Endothelial cell of umbilical vein (primary cell): ENCODE measurements around the gene SLC52A1. TPM values are rescaled to one million over a fixed set of nuclear protein-coding genes. Genes with fewer than 3 reads are reported as not detected.
A peak's percentile ranks its signal among the peaks of the same experiment; 100 is the strongest.

Source experiments
- Bru-seq: library from RNA; stranded (reverse); fragments of 400-500 nt; gene quantifications from one replicate; lab custom pipeline; 2021; lab: Mats Ljungman, UMichigan
- BruChase-seq, 2 experiments: library from RNA; stranded (reverse); fragments of 400-500 nt; gene quantifications; one replicate each; lab custom pipeline; 2021; lab: Mats Ljungman, UMichigan
- BruUV-seq: library from RNA; stranded (reverse); fragments of 400-500 nt; replicated peaks from 2 replicates; lab custom pipeline; 2021; lab: Mats Ljungman, UMichigan
- CTCF ChIA-PET: fragments of 300-600, 350-600 bp; sonication (Branson Sonifier 250); formaldehyde crosslinking; loops from one replicate; lab custom pipeline; 2021; ENCODE audit warnings: antibody characterized with exemption, inconsistent platforms; lab: Charles Lee
- POLR2A ChIA-PET: fragments of 300-600, 350-600 bp; sonication (Branson Sonifier 250); formaldehyde crosslinking; loops from one replicate; lab custom pipeline; 2021; ENCODE audit warnings: antibody characterized with exemption, inconsistent platforms; lab: Charles Lee
- DNase-seq: peaks from one replicate; pipeline ENCODE4 v3.0.0-alpha.2; 2011; ENCODE audit warnings: low read depth, low spot score
- FAIRE-seq: peaks from 2 replicates; lab custom pipeline; 2011; peaks lifted over from hg19 to GRCh38; lab: Jason Lieb, UNC
- H2AFZ ChIP-seq: 2 replicates; pipeline ENCODE4 v1.6.0; 2012; ENCODE audit warnings: low read depth, low read length, control low read depth, inconsistent platforms
- H3K27ac ChIP-seq: 2 replicates; pipeline ENCODE4 v1.5.1; 2011; ENCODE audit warnings: low read depth, mild to moderate bottlenecking, control low read depth, low read length, moderate library complexity; ENCODE audit not compliant: insufficient read depth
- H3K27me3 ChIP-seq, 2 experiments: 2 replicates each; pipeline versions ENCODE4 v1.6.0 to v1.6.1; 2011; ENCODE audit warnings: low read length in 2 of 2, mixed read lengths in 1 of 2; ENCODE audit not compliant: control insufficient read depth in 2 of 2, insufficient read depth in 2 of 2
- H3K36me3 ChIP-seq, 2 experiments: 2 replicates in 1 of 2; 3 replicates in 1 of 2; pipeline ENCODE4 v1.5.1; 2011; ENCODE audit warnings: low read length in 2 of 2, mild to moderate bottlenecking in 1 of 2, moderate library complexity in 1 of 2; ENCODE audit not compliant: control insufficient read depth in 2 of 2, insufficient read depth in 2 of 2; ENCODE audit errors: extremely low read depth in 1 of 2
- H3K4me1 ChIP-seq: 3 replicates; pipeline ENCODE4 v1.5.1; 2011; ENCODE audit warnings: mild to moderate bottlenecking, low read length; ENCODE audit not compliant: control insufficient read depth, insufficient read depth; ENCODE audit errors: extremely low read depth
- H3K4me2 ChIP-seq: 2 replicates; pipeline ENCODE4 v1.6.1; 2011; ENCODE audit warnings: low read length, control low read depth, mixed read lengths; ENCODE audit not compliant: insufficient read depth
- H3K4me3 ChIP-seq, 3 experiments: fragments of 200-600 bp in 1 of 3; sonication (generic), shearing (Covaris generic) in 1 of 3; replicated peaks in 1 of 3; 2 replicates each; pipeline ENCODE4 v1.5.1; 2011 to 2016; ENCODE audit warnings: control low read depth in 3 of 3, low read length in 3 of 3, mild to moderate bottlenecking in 2 of 3, inconsistent platforms in 1 of 3, low read depth in 1 of 3, moderate library complexity in 1 of 3; ENCODE audit not compliant: insufficient read depth in 1 of 3
- H3K79me2 ChIP-seq: 2 replicates; pipeline ENCODE4 v1.6.0; 2012; ENCODE audit warnings: low read length, inconsistent platforms; ENCODE audit not compliant: control insufficient read depth, insufficient read depth
- H3K9ac ChIP-seq: replicated peaks from 2 replicates; pipeline ENCODE3; 2011; ENCODE audit warnings: low read length, control low read depth; ENCODE audit not compliant: insufficient read depth; ENCODE audit errors: extremely low read depth
- H3K9me1 ChIP-seq: replicated peaks from 3 replicates; pipeline ENCODE4 v1.6.0; 2011; ENCODE audit warnings: mild to moderate bottlenecking, low read length; ENCODE audit not compliant: control insufficient read depth, insufficient read depth; ENCODE audit errors: extremely low read depth
- H3K9me3 ChIP-seq: replicated peaks from 2 replicates; pipeline ENCODE4 v1.5.1; 2012; ENCODE audit warnings: low read length, inconsistent platforms; ENCODE audit not compliant: control insufficient read depth, insufficient read depth
- H4K20me1 ChIP-seq: replicated peaks from 2 replicates; pipeline ENCODE3; 2011; ENCODE audit warnings: mild to moderate bottlenecking, low read length; ENCODE audit not compliant: control insufficient read depth, insufficient read depth; ENCODE audit errors: extremely low read depth
- EZH2 ChIP-seq: IDR thresholded peaks from 2 replicates; pipeline ENCODE4 v1.6.1; 2012; ENCODE audit warnings: borderline replicate concordance, low read depth, mild to moderate bottlenecking, moderate library complexity, low read length, inconsistent platforms; ENCODE audit not compliant: severe bottlenecking
- FOS ChIP-seq: IDR thresholded peaks from 2 replicates; pipeline ENCODE4 v1.6.1; 2011; ENCODE audit warnings: mild to moderate bottlenecking, low read length, moderate library complexity, borderline replicate concordance; ENCODE audit not compliant: insufficient read depth
- GATA2 ChIP-seq: IDR thresholded peaks from 2 replicates; pipeline ENCODE4 v1.7.0; 2011; ENCODE audit warnings: low read depth, mild to moderate bottlenecking, moderate library complexity, mixed read lengths, low read length; ENCODE audit not compliant: insufficient read length, insufficient read depth
- JUN ChIP-seq: IDR thresholded peaks from 2 replicates; pipeline ENCODE4 v1.6.1; 2011; ENCODE audit warnings: borderline replicate concordance, low read depth; ENCODE audit not compliant: insufficient read length, insufficient read depth
- MYC ChIP-seq: IDR thresholded peaks from one replicate; pipeline ENCODE4 v1.6.1; 2011; ENCODE audit warnings: mild to moderate bottlenecking, low read depth, low read length
- POLR2A ChIP-seq: IDR thresholded peaks from 2 replicates; pipeline ENCODE4 v1.6.1; 2012; ENCODE audit warnings: low read depth, mild to moderate bottlenecking, control low read depth, low read length
- POLR2AphosphoS5 ChIP-seq: IDR thresholded peaks from 2 replicates; pipeline ENCODE4 v1.6.1; 2012; ENCODE audit warnings: low read depth, mild to moderate bottlenecking, control low read depth, low read length, moderate library complexity; ENCODE audit not compliant: insufficient read depth
- dilution Hi-C: fragments of 300-500 bp; cut with MboI; formaldehyde crosslinking; loops from one replicate; pipeline ENCODE4 v1.15.0; 2019; ENCODE audit warnings: low sequenced_read_pairs; ENCODE audit not compliant: extremely low pct_ligation_motif_present
- intact Hi-C: fragments of 100-400 bp; cut with micrococcal nuclease; formaldehyde crosslinking; loops from one replicate; pipeline ENCODE4 v1.10.0; 2022
- long read RNA-seq: library from polyadenylated mRNA; stranded (forward); transcript quantifications from one replicate; pipeline ENCODE4 v2.0.0, GENCODE V29; 2021
- polyA minus RNA-seq, 3 experiments: library from RNA; depleted of rRNA, polyadenylated mRNA; stranded (reverse); fragments of >200 nt; gene quantifications; 1 replicate in 1 of 3; 2 replicates in 2 of 3; pipeline ENCODE4 v1.2.3, GENCODE V29; 2011
- polyA plus RNA-seq, 4 experiments: library from polyadenylated mRNA; depleted of rRNA in 3 of 4; stranded (reverse) in 3 of 4; unstranded in 1 of 4; fragments of >200 nt; gene quantifications; 2 replicates each; pipeline versions ENCODE4 v1.2.1 to v1.2.3, GENCODE V29; 2011 to 2012; ENCODE audit warnings: missing spikeins in 1 of 4
- total RNA-seq: library from RNA; stranded (reverse); gene quantifications from 2 replicates; pipeline ENCODE4 v1.2.3, GENCODE V29; 2021
- TF ChIP-seq, protein P1 (sequence below): IDR thresholded peaks from 2 replicates; pipeline ENCODE4 v1.6.1; 2011; ENCODE audit not compliant: insufficient read depth, insufficient read length
- TF ChIP-seq, protein P2 (sequence below), 2 donors: IDR thresholded peaks; 1 replicate in 1 of 2; 2 replicates in 1 of 2; pipeline ENCODE4 v1.5.1; 2011; ENCODE audit warnings: low read length in 2 of 2, mild to moderate bottlenecking in 2 of 2, moderate library complexity in 2 of 2, control low read depth in 1 of 2, inconsistent platforms in 1 of 2, low read depth in 1 of 2; ENCODE audit not compliant: insufficient read depth in 1 of 2; ENCODE audit errors: extremely low read depth in 1 of 2

Gene SLC52A1
- total RNA-seq (not detected in 2 replicates), polyA plus RNA-seq (0.04 and 0.08 TPM in 2 replicates), polyA minus RNA-seq (not detected in 2 replicates), Bru-seq, nascent RNA (percentile 8 among the genes with signal in this experiment), BruChase-seq, experiment 1, labeled RNA remaining after a 6-hour chase (not detected), BruChase-seq, experiment 2, labeled RNA remaining after a 2-hour chase (not detected)
- 0.07 and 0.08 TPM in 2 replicates for polyA plus RNA-seq (2011; cell fraction: cytosol; rRNA removed)
- 0.11 and 0.12 TPM in 2 replicates for polyA plus RNA-seq (2011; cell fraction: nucleus; rRNA removed)
- polyA plus RNA-seq (2012) = 0.11 TPM in 1 of 2 replicates, not detected in the other
- polyA minus RNA-seq (2011; cell fraction: cytosol; rRNA and poly(A)+ RNA removed) = not detected
- polyA minus RNA-seq (2011; cell fraction: nucleus; rRNA and poly(A)+ RNA removed) = not detected in 2 replicates
- long read RNA-seq, partial matches to known transcripts = 1 of 1 reads
- long read RNA-seq, other reads (novel, unspliced or antisense) = 0 of 1 reads

DNA sequence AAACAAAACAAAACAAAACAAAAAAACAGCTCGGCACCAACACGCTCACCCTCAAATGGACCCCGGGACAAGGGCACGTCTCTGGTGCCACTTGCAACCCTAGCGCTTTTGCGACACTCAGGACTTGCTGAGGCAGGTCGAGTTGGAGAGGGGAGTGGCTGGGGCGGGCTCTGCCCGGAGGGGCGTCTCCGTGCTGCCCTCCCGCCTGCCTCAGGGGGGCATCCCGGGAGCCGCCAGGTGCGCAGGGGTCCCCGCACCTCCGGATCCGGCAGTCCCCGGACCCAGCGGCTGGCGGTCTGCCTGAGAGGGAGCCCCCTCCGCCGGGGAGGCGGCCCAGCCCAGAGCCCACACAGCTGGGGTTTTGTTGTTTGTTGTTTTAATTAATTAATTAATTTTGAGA lies at the start of gene SLC52A1:
TSS of gene SLC52A1 (minus strand) at position 112 of the 400 bp plus-strand sequence. CDS start 820 bp downstream, outside the sequence.
- Histone ChIP-seq H3K4me1 (peaks cover 5% of the 10 kb centered on the region), H3K9me1 (no peaks in the 10 kb centered on the region), H3K79me2 (no peaks in the 10 kb centered on the region), H3K36me3 (no peaks in the 10 kb centered on the region), H3K9me3 (no peaks in the 10 kb centered on the region), H3K9ac (no peak within 1 kb of the TSS), H3K4me3 (peak within 1 kb of the TSS in 1 of 3 experiments; percentile 1), H3K27me3 (peaks cover 2% of the 10 kb centered on the region in 2 experiments), H2AFZ (peak within 1 kb of the TSS; percentile 39), H3K4me2 (no peak within 1 kb of the TSS), H3K27ac (no peak within 1 kb of the TSS), H4K20me1 (no peaks in the 10 kb centered on the region)
- DNase-seq = no peak
- ChIA-PET CTCF (interaction anchor here (0.8 to 4.7 kb wide), 5 partner anchors 9 to 126 kb away, joined by 3 to 23 read pairs (median 5); no protein-coding TSS in a partner anchor), POLR2A (interaction anchor here (0.6 kb wide), 1 partner anchor 303 kb away, joined by 6 read pairs; no protein-coding TSS in a partner anchor)
- no TSS peak for BruUV-seq
- FAIRE-seq = no peak
- intact Hi-C loops = no loop called here
- dilution Hi-C loops = no loop called here
- TF ChIP-seq, protein P1, sequence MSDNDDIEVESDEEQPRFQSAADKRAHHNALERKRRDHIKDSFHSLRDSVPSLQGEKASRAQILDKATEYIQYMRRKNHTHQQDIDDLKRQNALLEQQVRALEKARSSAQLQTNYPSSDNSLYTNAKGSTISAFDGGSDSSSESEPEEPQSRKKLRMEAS = no peak
- TF ChIP-seq, protein P2, sequence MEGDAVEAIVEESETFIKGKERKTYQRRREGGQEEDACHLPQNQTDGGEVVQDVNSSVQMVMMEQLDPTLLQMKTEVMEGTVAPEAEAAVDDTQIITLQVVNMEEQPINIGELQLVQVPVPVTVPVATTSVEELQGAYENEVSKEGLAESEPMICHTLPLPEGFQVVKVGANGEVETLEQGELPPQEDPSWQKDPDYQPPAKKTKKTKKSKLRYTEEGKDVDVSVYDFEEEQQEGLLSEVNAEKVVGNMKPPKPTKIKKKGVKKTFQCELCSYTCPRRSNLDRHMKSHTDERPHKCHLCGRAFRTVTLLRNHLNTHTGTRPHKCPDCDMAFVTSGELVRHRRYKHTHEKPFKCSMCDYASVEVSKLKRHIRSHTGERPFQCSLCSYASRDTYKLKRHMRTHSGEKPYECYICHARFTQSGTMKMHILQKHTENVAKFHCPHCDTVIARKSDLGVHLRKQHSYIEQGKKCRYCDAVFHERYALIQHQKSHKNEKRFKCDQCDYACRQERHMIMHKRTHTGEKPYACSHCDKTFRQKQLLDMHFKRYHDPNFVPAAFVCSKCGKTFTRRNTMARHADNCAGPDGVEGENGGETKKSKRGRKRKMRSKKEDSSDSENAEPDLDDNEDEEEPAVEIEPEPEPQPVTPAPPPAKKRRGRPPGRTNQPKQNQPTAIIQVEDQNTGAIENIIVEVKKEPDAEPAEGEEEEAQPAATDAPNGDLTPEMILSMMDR (IDR thresholded peaks at IDR 0.05; ENCODE audit: extremely low read depth in 1 of 2, insufficient read depth in 1 of 2, low read depth in 1 of 2, low read length in 2 of 2) = no peak

DNA sequence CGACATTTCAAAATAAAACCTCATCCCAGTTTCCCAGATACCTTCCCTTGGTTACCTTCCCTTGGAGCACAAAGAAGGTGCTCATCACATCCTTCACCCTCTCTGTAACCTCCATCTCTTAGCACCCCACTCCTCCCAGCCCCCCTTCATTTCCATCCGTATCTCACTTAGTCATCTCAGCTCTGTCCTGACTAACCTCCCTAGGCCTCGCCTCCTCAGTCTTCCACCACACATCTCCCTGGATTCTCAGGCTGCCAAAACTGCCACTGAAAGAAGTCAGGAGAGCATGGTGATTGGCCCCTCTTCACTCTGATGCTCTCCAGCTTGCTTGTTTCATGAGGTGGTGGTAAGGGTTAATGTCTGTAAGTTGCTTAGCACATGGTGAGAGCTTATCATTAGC lies 45.4 kb upstream of the SLC52A1 start:
- H4K20me1 ChIP-seq = no peaks in the 10 kb centered on the region
- no peak overlapping the region for H2AFZ ChIP-seq
- H3K27me3 ChIP-seq = no peaks in the 10 kb centered on the region
- no peak overlapping the region for H3K4me3 ChIP-seq
- no peaks in the 10 kb centered on the region for H3K9me3 ChIP-seq
- TF ChIP-seq MYC (no peak), POLR2AphosphoS5 (no peak), POLR2A (no peak), GATA2 (no peak), JUN (no peak), FOS (no peak), EZH2 (no peak)
- TF ChIP-seq, protein P2 (IDR thresholded peaks at IDR 0.05; ENCODE audit: extremely low read depth in 1 of 2, insufficient read depth in 1 of 2, low read depth in 1 of 2, low read length in 2 of 2) = no peak
- TF ChIP-seq, protein P1 = no peak
- DNase-seq = no peak
- H3K4me2 ChIP-seq = no peak overlapping the region
- ChIA-PET POLR2A (no interaction called here), CTCF (no interaction called here)
- no peaks in the 10 kb centered on the region for H3K9me1 ChIP-seq
- H3K36me3 ChIP-seq = no peaks in the 10 kb centered on the region
- no TSS peak for BruUV-seq
- FAIRE-seq = no peak
- dilution Hi-C loops = no loop called here
- no peak overlapping the region for H3K9ac ChIP-seq
- H3K27ac ChIP-seq = no peak overlapping the region
- intact Hi-C loops = no loop called here
- no peaks in the 10 kb centered on the region for H3K79me2 ChIP-seq
- peaks cover 10% of the 10 kb centered on the region for H3K4me1 ChIP-seq
